ENCODE measurements around the gene GSE1. TPM values are rescaled to one million over a fixed set of nuclear protein-coding genes. Genes with fewer than 3 reads are reported as not detected.
A peak's percentile ranks its signal among the peaks of the same experiment; 100 is the strongest.

Gene GSE1
- total and polyA plus RNA-seq, 11 donors = 18.1 to 48.4 (median 37.1) TPM

DNA sequence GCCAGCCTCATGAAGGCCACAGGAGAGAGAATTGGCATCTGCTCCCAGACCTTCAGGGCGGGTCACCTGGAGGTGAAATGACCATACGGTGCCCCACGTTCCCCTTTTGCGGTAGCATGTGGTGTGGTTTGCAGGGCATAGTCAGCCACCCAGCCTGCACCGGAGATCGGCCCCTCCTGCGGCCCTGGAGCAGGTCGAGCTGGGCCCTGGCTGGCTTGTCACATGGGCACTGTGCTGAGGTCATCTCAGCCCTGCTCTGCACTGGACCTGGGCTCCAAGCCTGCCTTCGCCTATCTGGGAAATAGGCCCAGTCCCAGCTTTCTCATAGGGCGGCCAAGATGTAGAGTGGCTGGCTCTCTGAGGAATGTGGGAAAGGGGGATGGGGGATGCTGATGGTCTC, 16.2 kb downstream of the GSE1 start:
- no peaks in the 10 kb centered on the region for H3K27me3 ChIP-seq
- peak in 3 of 5 donors; percentile 52 to 64 (median 59) for DNase-seq
- H3K4me3 ChIP-seq = no peak overlapping the region
- ATAC-seq = peak; percentile 49 to 76 (median 66)
- intact Hi-C loops (cut with DNase I) = no loop called here
- peaks cover 5 to 94% (median 49%) of the 10 kb centered on the region in 12 donors for H3K4me1 ChIP-seq
- no peak for TF ChIP-seq POLR2A (IDR thresholded peaks at IDR 0.05)
- TF ChIP-seq, protein P1, sequence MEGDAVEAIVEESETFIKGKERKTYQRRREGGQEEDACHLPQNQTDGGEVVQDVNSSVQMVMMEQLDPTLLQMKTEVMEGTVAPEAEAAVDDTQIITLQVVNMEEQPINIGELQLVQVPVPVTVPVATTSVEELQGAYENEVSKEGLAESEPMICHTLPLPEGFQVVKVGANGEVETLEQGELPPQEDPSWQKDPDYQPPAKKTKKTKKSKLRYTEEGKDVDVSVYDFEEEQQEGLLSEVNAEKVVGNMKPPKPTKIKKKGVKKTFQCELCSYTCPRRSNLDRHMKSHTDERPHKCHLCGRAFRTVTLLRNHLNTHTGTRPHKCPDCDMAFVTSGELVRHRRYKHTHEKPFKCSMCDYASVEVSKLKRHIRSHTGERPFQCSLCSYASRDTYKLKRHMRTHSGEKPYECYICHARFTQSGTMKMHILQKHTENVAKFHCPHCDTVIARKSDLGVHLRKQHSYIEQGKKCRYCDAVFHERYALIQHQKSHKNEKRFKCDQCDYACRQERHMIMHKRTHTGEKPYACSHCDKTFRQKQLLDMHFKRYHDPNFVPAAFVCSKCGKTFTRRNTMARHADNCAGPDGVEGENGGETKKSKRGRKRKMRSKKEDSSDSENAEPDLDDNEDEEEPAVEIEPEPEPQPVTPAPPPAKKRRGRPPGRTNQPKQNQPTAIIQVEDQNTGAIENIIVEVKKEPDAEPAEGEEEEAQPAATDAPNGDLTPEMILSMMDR (IDR thresholded peaks at IDR 0.05) = no peak
- H3K36me3 ChIP-seq = peaks cover 0 to 6% (median 0%) of the 10 kb centered on the region in 9 donors
- H3K9me3 ChIP-seq = peaks cover 0 to 12% (median 1%) of the 10 kb centered on the region in 12 donors
- 61 to 88% (median 80%) methylated on average over 8 to 10 of the region's 10 CpGs for WGBS, 4 donors
- H3K27ac ChIP-seq = peak overlapping the region in 10 of 12 donors; percentile 63 to 97 (median 92)

GRCh38 chr16:85629853-85630252, 16.7 kb downstream of the GSE1 start:
- H3K27ac ChIP-seq = peak overlapping the region in 6 of 12 donors; percentile 8 to 95 (median 80)
- intact Hi-C loops (cut with DNase I) = no loop called here
- peaks cover 0 to 12% (median 1%) of the 10 kb centered on the region in 12 donors for H3K9me3 ChIP-seq
- ATAC-seq (no peak), DNase-seq (no peak)
- H3K4me1 ChIP-seq = peaks cover 5 to 91% (median 49%) of the 10 kb centered on the region in 12 donors
- WGBS, 4 donors = 87 to 94% (median 91%) methylated on average over 5 of the region's 5 CpGs
- no peak overlapping the region for H3K4me3 ChIP-seq
- H3K36me3 ChIP-seq = peaks cover 0 to 11% (median 0%) of the 10 kb centered on the region in 9 donors
- TF ChIP-seq POLR2A (IDR thresholded peaks at IDR 0.05) = no peak
- TF ChIP-seq, protein P1 (IDR thresholded peaks at IDR 0.05) = no peak
- no peaks in the 10 kb centered on the region for H3K27me3 ChIP-seq

DNA sequence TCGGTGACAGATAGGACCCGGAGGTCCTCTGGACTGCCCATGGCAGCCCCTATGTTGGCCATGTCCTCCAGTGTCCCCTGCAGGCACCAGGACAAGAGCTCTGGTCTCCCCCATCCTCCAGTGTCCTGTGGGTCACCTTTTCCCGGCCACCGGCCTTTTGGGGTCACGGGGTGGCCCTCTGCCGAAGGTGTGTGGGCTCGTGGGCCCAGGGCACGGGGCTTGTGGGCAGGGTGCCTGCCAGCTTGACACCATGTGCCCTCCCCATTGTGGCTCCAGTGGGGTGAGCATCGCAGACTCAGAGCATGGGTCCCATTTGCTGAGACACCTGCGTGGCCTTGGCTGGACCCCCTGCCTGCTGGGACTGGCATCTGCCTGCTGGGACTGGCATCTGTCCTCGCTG, 18.1 kb downstream of the GSE1 start:
- Histone ChIP-seq H3K27ac (peak overlapping the region in 1 of 12 donors; percentile 14), H3K4me3 (no peak overlapping the region), H3K36me3 (peaks cover 0 to 16% (median 0%) of the 10 kb centered on the region in 9 donors), H3K4me1 (peaks cover 0 to 77% (median 41%) of the 10 kb centered on the region in 12 donors), H3K9me3 (peaks cover 0 to 12% (median 1%) of the 10 kb centered on the region in 12 donors), H3K27me3 (no peaks in the 10 kb centered on the region)
- no peak for TF ChIP-seq POLR2A (IDR thresholded peaks at IDR 0.05)
- TF ChIP-seq, protein P1 (IDR thresholded peaks at IDR 0.05) = no peak
- ATAC-seq (no peak), DNase-seq (no peak)
- intact Hi-C loops (cut with DNase I) = no loop called here
- 86 to 97% (median 93%) methylated on average over 10 to 11 of the region's 11 CpGs for WGBS, 4 donors

GRCh38 chr16:85631802-85632393, 18.8 kb downstream of the GSE1 start:
- 76 to 85% (median 81%) methylated on average over 27 of the region's 27 CpGs for WGBS, 4 donors

More at GRCh38 chr16:85631802-85632393, 18.8 kb downstream of the GSE1 start:
- H3K27me3 ChIP-seq = no peaks in the 10 kb centered on the region
- peaks cover 0 to 16% (median 0%) of the 10 kb centered on the region in 9 donors for H3K36me3 ChIP-seq
- intact Hi-C loops (cut with DNase I) = no loop called here
- H3K4me3 ChIP-seq = no peak overlapping the region
- ATAC-seq (no peak), DNase-seq (no peak)
- TF ChIP-seq POLR2A (IDR thresholded peaks at IDR 0.05) = no peak
- TF ChIP-seq, protein P1 (IDR thresholded peaks at IDR 0.05) = peak in 3 of 12 donors; percentile 10 to 29 (median 15)
- H3K27ac ChIP-seq = peak overlapping the region in 1 of 12 donors; percentile 14
- peaks cover 0 to 70% (median 35%) of the 10 kb centered on the region in 12 donors for H3K4me1 ChIP-seq
- peaks cover 0 to 12% (median 1%) of the 10 kb centered on the region in 12 donors for H3K9me3 ChIP-seq
